ENCODE data around the gene S100A13. TPM values are rescaled to one million over a fixed set of nuclear protein-coding genes. Genes with fewer than 3 reads are reported as not detected.
A peak's percentile ranks its signal among the peaks of the same experiment; 100 is the strongest.

The S100A13 gene
- total RNA-seq, 1 experiment from 2014 or later, result 120 TPM

DNA sequence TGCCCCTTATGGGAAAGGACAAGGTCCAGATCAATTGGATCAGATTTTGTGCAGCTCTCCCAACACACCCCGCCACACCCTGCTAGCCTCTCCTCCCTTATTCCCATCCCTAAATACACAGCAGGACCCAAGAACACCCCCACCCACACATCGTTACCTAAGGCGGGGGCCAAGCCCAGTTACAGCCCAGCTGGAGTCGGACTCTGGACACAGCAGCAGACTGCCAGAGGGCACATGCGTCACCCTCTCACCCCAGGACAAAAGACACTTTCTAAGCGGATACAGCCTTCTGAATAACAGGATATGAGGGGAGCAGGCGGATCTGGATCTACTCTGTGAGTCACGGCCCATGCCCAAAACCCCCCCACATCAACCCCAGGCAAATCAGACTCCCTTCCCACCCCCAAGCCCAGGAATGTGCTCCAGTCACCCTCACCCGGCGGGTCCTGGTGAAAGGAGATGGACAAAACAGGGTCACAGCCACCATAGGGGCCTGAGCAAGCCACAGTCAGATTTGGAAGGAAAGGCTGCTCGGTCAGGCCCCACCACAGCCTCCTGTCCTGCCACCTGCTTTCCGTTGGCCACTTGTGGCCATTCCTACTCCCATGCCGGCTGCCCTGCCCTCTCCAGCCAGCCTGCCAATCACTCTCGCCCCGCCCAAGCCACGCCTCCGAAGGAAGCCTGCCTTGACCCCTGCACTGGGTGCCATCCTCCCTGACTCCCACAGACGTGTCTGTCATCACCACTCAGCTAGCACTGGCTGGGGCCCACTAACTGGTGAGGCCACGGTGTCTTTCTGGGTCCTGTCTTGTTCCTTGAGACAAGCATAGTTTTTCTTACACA lies 18.3 kb downstream of the S100A13 start:
- peak overlapping the region; percentile 96 for H3K27ac ChIP-seq
- H3K4me1 ChIP-seq (replicated peaks; ENCODE audit: insufficient read depth), result peaks cover 52% of the 10 kb centered on the region
- no peaks in the 10 kb centered on the region for H3K9me2 ChIP-seq (ENCODE audit: insufficient read depth)
- H3K36me3 ChIP-seq (ENCODE audit: low read depth), result peaks cover 23% of the 10 kb centered on the region
- peak overlapping the region; percentile 84 for H3K4me2 ChIP-seq
- peak; percentile 94 to 98 for DNase-seq
- no peaks in the 10 kb centered on the region for H3K27me3 ChIP-seq (ENCODE audit: insufficient read depth, low read depth)
- no TSS peak for BruUV-seq (replicated peaks)
- H2AFZ ChIP-seq, result peak overlapping the region; percentile 25; the same call in 1 of the 2 replicates
- no peaks in the 10 kb centered on the region for H3K9me3 ChIP-seq (ENCODE audit: insufficient read depth, low read depth)
- peak overlapping the region; percentile 56 for H3K4me3 ChIP-seq
- intact Hi-C loops (cut with micrococcal nuclease; ENCODE audit: unreplicated experiment), result loop anchor here (1.0 kb wide), 7 partner anchors 18 to 93 kb away; partner anchors contain the start of genes CHTOP and S100A13
- TF ChIP-seq EZH2 (IDR thresholded peaks at IDR 0.05; ENCODE audit: low read depth), result no peak
- TF ChIP-seq, protein P1, sequence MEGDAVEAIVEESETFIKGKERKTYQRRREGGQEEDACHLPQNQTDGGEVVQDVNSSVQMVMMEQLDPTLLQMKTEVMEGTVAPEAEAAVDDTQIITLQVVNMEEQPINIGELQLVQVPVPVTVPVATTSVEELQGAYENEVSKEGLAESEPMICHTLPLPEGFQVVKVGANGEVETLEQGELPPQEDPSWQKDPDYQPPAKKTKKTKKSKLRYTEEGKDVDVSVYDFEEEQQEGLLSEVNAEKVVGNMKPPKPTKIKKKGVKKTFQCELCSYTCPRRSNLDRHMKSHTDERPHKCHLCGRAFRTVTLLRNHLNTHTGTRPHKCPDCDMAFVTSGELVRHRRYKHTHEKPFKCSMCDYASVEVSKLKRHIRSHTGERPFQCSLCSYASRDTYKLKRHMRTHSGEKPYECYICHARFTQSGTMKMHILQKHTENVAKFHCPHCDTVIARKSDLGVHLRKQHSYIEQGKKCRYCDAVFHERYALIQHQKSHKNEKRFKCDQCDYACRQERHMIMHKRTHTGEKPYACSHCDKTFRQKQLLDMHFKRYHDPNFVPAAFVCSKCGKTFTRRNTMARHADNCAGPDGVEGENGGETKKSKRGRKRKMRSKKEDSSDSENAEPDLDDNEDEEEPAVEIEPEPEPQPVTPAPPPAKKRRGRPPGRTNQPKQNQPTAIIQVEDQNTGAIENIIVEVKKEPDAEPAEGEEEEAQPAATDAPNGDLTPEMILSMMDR (conservative IDR thresholded peaks at IDR 0.05), result no peak; the same call in 1 of the 2 replicates
- peaks cover 72% of the 10 kb centered on the region for H3F3A ChIP-seq (ENCODE audit: insufficient read depth, low read depth)
- ChIA-PET POLR2A (ENCODE audit: unreplicated experiment) (interaction anchor here (0.6 to 1.6 kb wide), 4 partner anchors 19 to 1818 kb away, joined by 3 to 12 read pairs (median 6); partner anchors contain the start of genes CHTOP, S100A13 and TDRKH), CTCF (no interaction called here)
- no peaks in the 10 kb centered on the region for H4K20me1 ChIP-seq (ENCODE audit: insufficient read depth)
- peaks cover 50% of the 10 kb centered on the region for H3K79me2 ChIP-seq (ENCODE audit: low read depth)

DNA sequence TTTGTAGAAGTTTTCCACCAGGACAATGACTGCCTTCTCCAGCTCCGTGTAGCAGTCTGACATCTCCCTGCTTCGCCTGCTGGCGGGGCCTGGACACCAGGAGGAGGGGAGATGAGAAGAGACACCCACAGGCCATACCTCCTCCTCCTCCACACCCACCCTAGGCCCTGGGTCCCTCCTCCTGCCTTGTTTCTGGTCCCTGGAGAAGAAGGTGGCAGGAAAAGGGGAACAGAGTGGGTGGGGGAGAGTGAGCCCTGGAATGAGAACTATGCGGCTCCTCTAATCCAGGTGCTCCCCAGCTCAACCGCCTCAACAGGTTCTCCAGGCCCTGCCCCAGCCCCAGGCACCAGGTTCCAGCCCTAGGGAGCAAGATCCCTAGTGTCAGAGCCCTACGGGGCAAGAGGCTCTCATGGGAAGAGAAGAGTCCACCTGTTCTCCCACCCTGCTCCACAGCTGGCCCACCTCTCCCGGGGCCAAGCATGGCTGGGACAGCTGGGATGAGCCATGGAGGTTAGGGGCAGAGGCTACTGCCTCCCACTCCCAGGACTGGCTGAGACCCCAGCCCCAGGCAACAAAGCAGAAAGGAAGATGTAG lies 19.1 kb downstream of the S100A13 start:
- CTCF ChIA-PET, result interaction anchor here (1.0 to 1.3 kb wide), 2 partner anchors 26 to 35 kb away, joined by 3 to 4 read pairs; partner anchors contain the start of gene CHTOP
- H3K36me3 ChIP-seq (ENCODE audit: low read depth), result peaks cover 23% of the 10 kb centered on the region
- POLR2A ChIA-PET (ENCODE audit: unreplicated experiment), result interaction anchor here (0.6 to 1.1 kb wide), 4 partner anchors 26 to 1818 kb away, joined by 6 to 12 read pairs (median 7); partner anchors contain the start of genes CHTOP and TDRKH
- BruUV-seq (replicated peaks), result TSS peak; percentile 11
- H3F3A ChIP-seq (ENCODE audit: insufficient read depth, low read depth), result peaks cover 68% of the 10 kb centered on the region
- peak overlapping the region; percentile 96 for H3K27ac ChIP-seq
- H3K9me3 ChIP-seq (ENCODE audit: insufficient read depth, low read depth), result no peaks in the 10 kb centered on the region
- no peak overlapping the region for H2AFZ ChIP-seq
- H3K27me3 ChIP-seq (ENCODE audit: insufficient read depth, low read depth), result no peaks in the 10 kb centered on the region
- DNase-seq, result peak; percentile 94 to 96
- peaks cover 44% of the 10 kb centered on the region for H3K4me1 ChIP-seq (replicated peaks; ENCODE audit: insufficient read depth)
- intact Hi-C loops (cut with micrococcal nuclease; ENCODE audit: unreplicated experiment), result loop anchor here (1.0 kb wide), 6 partner anchors 19 to 75 kb away; partner anchors contain the start of genes CHTOP and S100A13
- TF ChIP-seq, protein P1 (conservative IDR thresholded peaks at IDR 0.05), result peak; percentile 22; the same call in 1 of the 2 replicates
- TF ChIP-seq EZH2 (IDR thresholded peaks at IDR 0.05; ENCODE audit: low read depth), result no peak
- no peaks in the 10 kb centered on the region for H3K9me2 ChIP-seq (ENCODE audit: insufficient read depth)
- no peaks in the 10 kb centered on the region for H4K20me1 ChIP-seq (ENCODE audit: insufficient read depth)
- H3K4me3 ChIP-seq, result peak overlapping the region; percentile 56
- H3K79me2 ChIP-seq (ENCODE audit: low read depth), result peaks cover 48% of the 10 kb centered on the region
- peak overlapping the region; percentile 84 for H3K4me2 ChIP-seq

DNA sequence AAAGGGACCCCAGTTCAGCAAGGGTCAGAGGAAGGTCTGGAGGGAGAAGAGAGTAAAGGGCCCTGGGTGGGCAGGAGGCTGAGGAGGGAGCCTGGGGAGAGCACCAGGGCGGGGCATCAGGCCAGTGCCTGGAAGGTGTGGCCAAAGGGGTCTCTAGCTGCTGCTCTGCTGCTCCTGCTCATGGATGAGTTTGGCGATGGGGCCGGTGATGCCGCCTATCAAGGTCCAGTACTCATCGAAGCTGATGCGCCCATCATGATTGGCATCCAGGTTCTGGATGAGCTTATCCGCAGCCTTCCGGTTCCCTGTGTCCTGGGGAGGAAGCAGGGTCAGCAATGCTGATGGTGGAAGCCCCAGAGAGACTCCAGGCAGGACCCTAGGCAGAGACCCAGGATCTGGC lies 19.9 kb downstream of the S100A13 start:
- TF ChIP-seq, protein P1 (conservative IDR thresholded peaks at IDR 0.05), result no peak
- H3K9me2 ChIP-seq (ENCODE audit: insufficient read depth), result no peaks in the 10 kb centered on the region
- H3K4me1 ChIP-seq (replicated peaks; ENCODE audit: insufficient read depth), result peaks cover 45% of the 10 kb centered on the region
- no peak overlapping the region for H2AFZ ChIP-seq
- peak overlapping the region; percentile 96 for H3K27ac ChIP-seq
- peak overlapping the region; percentile 56; the same call in 1 of the 2 replicates for H3K4me3 ChIP-seq
- intact Hi-C loops (cut with micrococcal nuclease; ENCODE audit: unreplicated experiment), result no loop called here
- H3K9me3 ChIP-seq (ENCODE audit: insufficient read depth, low read depth), result no peaks in the 10 kb centered on the region
- H3K27me3 ChIP-seq (ENCODE audit: insufficient read depth, low read depth), result no peaks in the 10 kb centered on the region
- BruUV-seq (replicated peaks), result no TSS peak
- POLR2A ChIA-PET (ENCODE audit: unreplicated experiment), result interaction anchor here (0.6 kb wide), 1 partner anchor 28 kb away, joined by 7 read pairs; no protein-coding TSS in a partner anchor
- H3K36me3 ChIP-seq (ENCODE audit: low read depth), result peaks cover 23% of the 10 kb centered on the region
- peak overlapping the region; percentile 84 for H3K4me2 ChIP-seq
- no peaks in the 10 kb centered on the region for H4K20me1 ChIP-seq (ENCODE audit: insufficient read depth)
- DNase-seq, result no peak
- H3F3A ChIP-seq (ENCODE audit: insufficient read depth, low read depth), result peaks cover 70% of the 10 kb centered on the region
- CTCF ChIA-PET, result interaction anchor here (0.7 to 1.3 kb wide), 3 partner anchors 27 to 97 kb away, joined by 3 to 4 read pairs (median 3); partner anchors contain the start of gene CHTOP
- H3K79me2 ChIP-seq (ENCODE audit: low read depth), result peaks cover 43% of the 10 kb centered on the region

Measured in PC-9 (cell line).